Measurements from ENCODE around the gene SLC36A4.

The SLC36A4 gene

DNA sequence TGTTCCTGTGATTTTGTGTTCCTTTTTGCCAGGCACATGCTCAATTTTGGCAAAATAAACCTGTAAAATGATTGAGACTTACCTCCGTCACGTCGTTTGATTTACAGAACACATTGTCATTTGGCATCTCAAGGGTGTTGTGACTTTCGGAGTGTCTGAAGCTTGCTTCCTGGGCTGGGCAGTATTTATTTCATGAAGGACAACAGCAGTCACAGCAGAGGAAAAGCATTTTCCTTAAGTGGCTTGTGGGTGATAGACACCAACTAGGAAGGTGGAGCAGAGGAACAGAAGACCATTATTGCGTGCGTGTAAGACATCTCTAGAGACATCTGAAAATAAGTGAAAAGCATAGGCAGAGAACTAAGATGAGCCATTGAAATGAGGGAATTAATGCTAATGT, 80.2 kb downstream of the SLC36A4 start:
- DNase-seq, result no peak

DNA sequence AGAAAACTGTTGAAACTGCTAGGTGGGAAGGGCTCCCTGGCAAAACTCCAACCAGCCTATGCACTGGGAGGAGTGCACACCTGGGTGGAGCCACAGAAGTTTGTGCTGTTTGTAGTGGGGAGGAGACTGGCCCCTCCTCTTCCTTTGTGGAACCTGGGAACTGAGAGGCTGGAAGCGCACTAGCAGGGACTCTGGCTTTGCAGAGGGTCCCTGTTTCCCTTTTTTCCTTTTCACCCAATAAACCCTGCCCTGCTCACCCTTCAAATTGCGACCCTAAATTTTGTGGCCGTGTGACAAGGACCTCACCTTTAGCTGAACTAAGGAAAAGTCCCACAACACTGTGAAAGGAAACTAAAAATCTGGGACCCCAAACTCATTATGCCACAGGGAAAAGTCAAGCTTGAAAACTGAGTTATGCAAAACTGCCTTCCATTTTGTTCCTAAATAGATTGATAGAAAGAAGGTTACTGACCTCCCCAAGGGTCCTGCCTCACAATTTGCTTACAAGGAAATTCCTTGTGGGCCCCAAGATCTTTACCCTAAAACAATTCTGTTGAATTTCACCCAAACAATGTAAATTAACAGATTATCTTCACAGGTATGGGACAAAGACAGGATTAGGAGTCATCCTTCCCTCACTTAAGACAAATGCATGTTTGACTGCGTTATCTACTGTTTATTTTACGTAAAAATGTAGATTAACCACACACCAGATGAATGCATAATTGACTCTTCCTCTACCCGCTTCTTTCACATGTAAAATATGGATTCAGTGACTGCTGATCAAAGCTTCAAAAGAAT, 81.0 kb downstream of the SLC36A4 start:
- DNase-seq, result no peak

DNA sequence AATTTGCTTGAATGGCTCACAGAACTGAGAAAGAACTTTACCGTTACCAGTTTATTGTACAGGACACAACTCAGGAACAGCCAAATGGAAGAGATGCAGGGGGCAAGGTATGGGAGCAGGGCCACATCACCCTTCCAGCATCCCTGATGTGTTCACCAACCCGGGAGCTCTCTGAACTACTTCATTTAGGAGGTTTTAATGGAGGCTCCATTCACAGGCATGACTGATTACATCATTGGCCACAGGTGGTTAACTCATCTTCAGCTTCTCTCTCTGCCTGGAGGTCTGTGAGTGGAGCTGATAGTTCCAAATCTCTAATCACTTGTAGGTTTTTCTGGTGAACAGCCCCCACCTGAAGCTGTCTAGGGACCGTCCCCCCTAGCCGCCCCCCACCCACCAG, 83.5 kb downstream of the SLC36A4 start:
- DNase-seq, result no peak

DNA sequence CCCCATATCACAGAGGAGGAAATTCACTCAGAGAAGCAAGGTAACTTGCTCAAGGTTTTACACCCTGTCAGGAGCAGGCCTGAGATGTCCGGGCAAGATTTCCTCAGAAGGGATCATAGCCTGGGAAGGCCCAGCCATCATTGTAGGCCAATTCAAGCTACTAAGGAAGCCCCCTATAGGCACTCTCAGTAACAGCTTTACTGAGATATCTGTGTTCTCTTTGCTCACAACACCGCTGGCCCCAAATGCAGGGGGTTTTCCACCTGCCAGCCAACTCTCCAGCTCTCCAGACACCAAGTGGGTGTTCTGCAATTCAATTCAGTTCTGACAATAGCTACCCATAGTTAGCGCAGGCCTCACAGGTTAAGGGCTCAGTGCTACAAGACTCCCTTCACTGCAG, 84.0 kb downstream of the SLC36A4 start:
- no peak for DNase-seq

DNA sequence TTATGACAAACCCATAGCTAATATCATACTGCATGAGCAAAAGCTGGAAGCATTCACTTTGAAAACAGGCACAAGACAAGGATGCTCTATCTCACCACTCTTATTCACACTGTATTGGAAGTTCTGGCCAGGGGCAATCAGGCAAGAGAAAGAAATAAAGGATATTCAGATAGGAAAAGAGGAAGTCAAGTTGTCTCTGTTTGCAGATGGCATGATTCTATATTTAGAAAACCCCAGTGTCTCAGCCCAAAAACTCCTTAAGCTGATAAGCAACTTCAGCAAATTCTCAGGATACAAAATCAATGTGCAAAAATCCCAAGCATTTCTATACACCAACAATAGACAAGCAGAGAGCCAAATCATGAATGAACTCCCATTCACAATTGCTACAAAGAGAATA, 86.6 kb downstream of the SLC36A4 start:
- DNase-seq, result peak; percentile 4

DNA sequence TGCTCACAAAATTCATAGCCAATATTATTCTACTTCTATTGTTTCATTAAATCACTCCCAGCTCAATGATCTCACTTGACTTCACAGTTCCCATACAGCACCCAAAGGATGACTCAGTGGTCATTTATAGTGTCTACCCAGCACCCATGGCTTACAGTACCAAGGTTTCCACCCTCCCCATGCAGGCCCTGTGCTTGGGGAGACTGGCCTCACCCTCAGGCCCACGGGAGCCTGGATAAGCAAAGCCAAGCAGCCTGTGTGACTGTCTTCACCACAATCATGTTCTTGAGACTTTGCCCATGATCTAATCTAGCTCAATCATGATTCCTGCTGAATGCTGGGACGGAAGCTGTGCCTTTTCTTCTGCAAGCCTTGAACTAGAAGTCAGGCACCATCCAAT, 97.6 kb downstream of the SLC36A4 start:
- DNase-seq, result no peak

DNA sequence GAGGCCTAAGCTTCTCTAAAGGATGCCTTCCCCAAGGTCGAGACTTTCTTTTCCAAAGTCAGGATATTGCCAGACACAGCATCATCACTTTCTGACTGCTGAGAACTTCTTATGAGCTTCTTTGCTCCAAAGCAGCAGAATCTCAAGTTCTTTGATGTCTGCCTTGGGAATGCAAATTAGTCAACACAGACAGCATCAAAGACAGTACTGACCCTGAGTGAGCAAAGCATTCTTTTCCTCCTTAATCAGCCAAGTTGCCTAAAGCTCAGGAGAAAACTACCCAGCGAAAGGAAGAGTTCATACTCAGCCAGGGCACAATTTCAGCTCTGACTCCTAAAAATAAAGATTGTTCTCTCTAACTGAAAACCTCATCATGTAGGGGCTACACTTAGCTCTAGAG, 98.0 kb downstream of the SLC36A4 start:
- DNase-seq, result no peak
